H9 (cell line): ENCODE data around the gene NPIPB8. TPM values are rescaled to one million over a fixed set of nuclear protein-coding genes. Genes with fewer than 3 reads are reported as not detected.
"Not testable (repeated sequence)": the region's sequence is repeated elsewhere in the genome, so short reads cannot be mapped to it uniquely, and the experiment has no call there.

ENCODE experiments used
- DNase-seq: peaks from one replicate; pipeline ENCODE4 v3.0.0-alpha.2; 2017
- H2AFZ ChIP-seq: one replicate; pipeline ENCODE4 v1.6.1; 2013; ENCODE audit warnings: mild to moderate bottlenecking, low read length, control low read depth, moderate library complexity
- H2AK5ac ChIP-seq: 2 replicates; pipeline ENCODE4 v1.6.1; 2013; ENCODE audit warnings: low read length, control low read depth, mixed read lengths; ENCODE audit not compliant: insufficient read length
- H2BK120ac ChIP-seq: one replicate; pipeline ENCODE4 v1.6.1; 2013; ENCODE audit warnings: low read depth, mild to moderate bottlenecking, low read length, control low read depth, inconsistent platforms; ENCODE audit not compliant: poor library complexity, severe bottlenecking
- H2BK12ac ChIP-seq: 2 replicates; pipeline ENCODE4 v1.6.1; 2013; ENCODE audit warnings: low read length, control low read depth, mixed read lengths, low read depth; ENCODE audit not compliant: insufficient read length
- H2BK15ac ChIP-seq: 2 replicates; pipeline ENCODE4 v1.6.1; 2013; ENCODE audit warnings: low read depth, low read length, control low read depth
- H2BK20ac ChIP-seq: one replicate; pipeline ENCODE4 v1.6.1; 2013; ENCODE audit warnings: low read depth, mild to moderate bottlenecking, low read length, control low read depth, inconsistent platforms; ENCODE audit not compliant: poor library complexity, severe bottlenecking
- H2BK5ac ChIP-seq: 2 replicates; pipeline ENCODE4 v1.6.1; 2013; ENCODE audit warnings: low read length, control low read depth, mixed read lengths; ENCODE audit not compliant: insufficient read length
- H3K14ac ChIP-seq: 2 replicates; pipeline ENCODE4 v1.6.1; 2013; ENCODE audit warnings: low read length, control low read depth; ENCODE audit not compliant: insufficient read depth
- H3K18ac ChIP-seq: 2 replicates; pipeline ENCODE4 v1.6.1; 2013; ENCODE audit warnings: low read depth, mild to moderate bottlenecking, mixed read lengths, low read length, control low read depth; ENCODE audit not compliant: insufficient read length
- H3K23ac ChIP-seq: 2 replicates; pipeline ENCODE4 v1.6.1; 2013; ENCODE audit warnings: low read length, control low read depth, mixed read lengths, low read depth; ENCODE audit not compliant: insufficient read length
- H3K23me2 ChIP-seq: 2 replicates; pipeline ENCODE4 v1.6.1; 2013; ENCODE audit warnings: low read depth, mild to moderate bottlenecking, mixed read lengths, low read length, control low read depth; ENCODE audit not compliant: insufficient read length, poor library complexity, severe bottlenecking
- H3K27ac ChIP-seq: 2 replicates; pipeline ENCODE4 v1.5.1; 2013; ENCODE audit warnings: low read length, control low read depth, mixed read lengths, low read depth; ENCODE audit not compliant: insufficient read length
- H3K27me3 ChIP-seq: 2 replicates; pipeline ENCODE4 v1.6.1; 2013; ENCODE audit warnings: low read length, control low read depth, inconsistent platforms; ENCODE audit not compliant: insufficient read depth
- H3K4ac ChIP-seq: 2 replicates; pipeline ENCODE4 v1.6.1; 2013; ENCODE audit warnings: low read depth, mild to moderate bottlenecking, control low read depth, inconsistent platforms, low read length, moderate library complexity
- H3K4me1 ChIP-seq: 2 replicates; pipeline ENCODE4 v1.6.1; 2013; ENCODE audit warnings: low read length, control low read depth, inconsistent platforms; ENCODE audit not compliant: insufficient read depth
- H3K4me2 ChIP-seq: 2 replicates; pipeline ENCODE4 v1.6.1; 2013; ENCODE audit warnings: low read length, control low read depth, mixed read lengths; ENCODE audit not compliant: insufficient read length, insufficient read depth
- H3K56ac ChIP-seq: 2 replicates; pipeline ENCODE4 v1.6.1; 2013; ENCODE audit warnings: low read depth, mild to moderate bottlenecking, mixed read lengths, low read length, control low read depth; ENCODE audit not compliant: insufficient read length
- H3K79me1 ChIP-seq: 2 replicates; pipeline ENCODE4 v1.6.1; 2013; ENCODE audit warnings: low read depth, mild to moderate bottlenecking, moderate library complexity, low read length, control low read depth, inconsistent platforms; ENCODE audit not compliant: insufficient read depth, poor library complexity, severe bottlenecking
- H3K79me2 ChIP-seq: 2 replicates; pipeline ENCODE4 v1.6.1; 2013; ENCODE audit warnings: low read length, control low read depth, inconsistent platforms; ENCODE audit not compliant: insufficient read depth
- H3K9ac ChIP-seq: 2 replicates; pipeline ENCODE4 v1.6.1; 2013; ENCODE audit warnings: low read length, control low read depth, mixed read lengths; ENCODE audit not compliant: insufficient read length; ENCODE audit errors: extremely low read depth
- H3K9me3 ChIP-seq: one replicate; pipeline ENCODE4 v1.6.1; 2013; ENCODE audit warnings: low read depth, low read length, inconsistent platforms; ENCODE audit not compliant: control insufficient read depth
- H3T11ph ChIP-seq: one replicate; pipeline ENCODE4 v1.6.1; 2013; ENCODE audit warnings: mild to moderate bottlenecking, low read length, control low read depth, inconsistent platforms
- H4K20me1 ChIP-seq: one replicate; pipeline ENCODE4 v1.6.1; 2013; ENCODE audit not compliant: control insufficient read depth, insufficient read length, insufficient read depth
- H4K5ac ChIP-seq: 2 replicates; pipeline ENCODE4 v1.6.1; 2013; ENCODE audit warnings: low read depth, mild to moderate bottlenecking, mixed read lengths, low read length, control low read depth; ENCODE audit not compliant: insufficient read length
- H4K8ac ChIP-seq: replicated peaks from 2 replicates; pipeline ENCODE4 v1.6.1; 2013; ENCODE audit warnings: low read length, control low read depth, mixed read lengths, low read depth; ENCODE audit not compliant: insufficient read length
- H4K91ac ChIP-seq: 2 replicates; pipeline ENCODE4 v1.6.1; 2013; ENCODE audit warnings: low read depth, mild to moderate bottlenecking, moderate library complexity, mixed read lengths, low read length, control low read depth; ENCODE audit not compliant: insufficient read length
- H3K27ac Mint-ChIP-seq, 3 experiments: 2 replicates in 2 of 3; 3 replicates in 1 of 3; pipeline ENCODE4 v1.8.0; 2020 to 2021; ENCODE audit warnings: mixed read lengths in 3 of 3, mild to moderate bottlenecking in 1 of 3, moderate library complexity in 1 of 3
- H3K27me3 Mint-ChIP-seq: 2 replicates; pipeline ENCODE4 v1.8.0; 2021; ENCODE audit warnings: low read depth, mild to moderate bottlenecking, moderate library complexity, mixed read lengths
- H3K36me3 Mint-ChIP-seq, 3 experiments: 2 replicates in 2 of 3; 3 replicates in 1 of 3; pipeline ENCODE4 v1.8.0; 2020 to 2021; ENCODE audit warnings: low read depth in 3 of 3, mixed read lengths in 3 of 3; ENCODE audit not compliant: insufficient read depth in 1 of 3
- H3K4me1 Mint-ChIP-seq, 2 experiments: 2 replicates each; pipeline ENCODE4 v1.8.0; 2020; ENCODE audit warnings: mixed read lengths in 2 of 2
- H3K4me3 Mint-ChIP-seq, 2 experiments: 2 replicates in 1 of 2; 3 replicates in 1 of 2; pipeline ENCODE4 v1.8.0; 2020 to 2021; ENCODE audit warnings: mild to moderate bottlenecking in 2 of 2, mixed read lengths in 2 of 2, moderate library complexity in 1 of 2
- H3K9me3 Mint-ChIP-seq, 2 experiments: 2 replicates in 1 of 2; 3 replicates in 1 of 2; pipeline ENCODE4 v1.8.0; 2020; ENCODE audit warnings: mild to moderate bottlenecking in 2 of 2, mixed read lengths in 2 of 2, moderate library complexity in 1 of 2
- WGBS: extraction: QIAGEN DNeasy Blood & Tissue Kit; methylation state at CpG from one replicate; pipeline ENCODE4 v1.1.7; 2013; ENCODE audit warnings: missing lambda C conversion rate, low lambda C conversion rate, mixed read lengths; ENCODE audit not compliant: insufficient read length; ENCODE audit errors: extremely low coverage; 5-methylcytosine and 5-hydroxymethylcytosine counted together
- total RNA-seq: library from RNA; stranded (reverse); gene quantifications from 2 replicates; pipeline ENCODE4 v1.2.1, GENCODE V29; 2021

Gene NPIPB8
- total RNA-seq, 1 experiment from 2014 or later, result not detected

DNA sequence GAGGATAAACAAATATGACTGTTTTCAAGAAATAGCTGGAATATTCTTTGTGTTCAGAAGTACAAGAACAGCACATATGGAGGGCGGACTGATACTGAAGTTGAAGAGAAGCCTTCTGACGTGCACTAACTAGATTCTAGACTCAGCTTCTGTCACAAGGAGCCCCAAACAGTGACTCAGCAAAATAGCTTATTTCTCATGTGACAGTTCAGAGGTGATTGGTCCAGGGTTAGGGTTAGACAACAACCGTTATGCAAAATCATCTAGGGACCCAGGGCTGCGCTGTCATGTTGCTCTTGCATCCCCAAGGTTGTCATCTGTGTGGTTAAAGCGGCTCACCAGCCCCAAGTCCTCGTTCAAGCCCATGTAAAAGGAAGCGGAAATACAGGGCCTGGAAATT lies 29.6 kb downstream of the NPIPB8 start:
- not testable (repeated sequence) for H3K9me3 Mint-ChIP-seq, H3K9ac ChIP-seq, DNase-seq, H3K4me3 Mint-ChIP-seq, H2BK20ac ChIP-seq, H2BK12ac ChIP-seq, H3K23me2 ChIP-seq, H2AFZ ChIP-seq, H4K91ac ChIP-seq, H2BK120ac ChIP-seq, H3T11ph ChIP-seq, H3K4me1 Mint-ChIP-seq, H3K27ac ChIP-seq, H3K4me2 ChIP-seq, H2BK5ac ChIP-seq, H2BK15ac ChIP-seq, H4K5ac ChIP-seq, H4K8ac ChIP-seq, H3K27ac Mint-ChIP-seq, H2AK5ac ChIP-seq, H3K4me1 ChIP-seq, H3K9me3 ChIP-seq, H3K79me2 ChIP-seq, H3K18ac ChIP-seq, H3K27me3 ChIP-seq, H3K56ac ChIP-seq, H3K14ac ChIP-seq, H3K27me3 Mint-ChIP-seq, H3K4ac ChIP-seq, H3K36me3 Mint-ChIP-seq, H3K79me1 ChIP-seq, H4K20me1 ChIP-seq, H3K23ac ChIP-seq
- no CpG with 5 or more reads among the region's 7 CpGs for WGBS

GRCh38 chr16:28668199-28668598 lies 30.3 kb downstream of the NPIPB8 start:
- DNase-seq, H2BK5ac ChIP-seq, H3K23me2 ChIP-seq, H3K27me3 ChIP-seq, H3K56ac ChIP-seq, H3K4me2 ChIP-seq, H3K9me3 Mint-ChIP-seq, H3K27me3 Mint-ChIP-seq, H3K27ac Mint-ChIP-seq, H2BK20ac ChIP-seq, H2AFZ ChIP-seq, H4K91ac ChIP-seq, H3K79me1 ChIP-seq, H3K27ac ChIP-seq, H3K14ac ChIP-seq, H3K18ac ChIP-seq, H3K4me3 Mint-ChIP-seq, H3K23ac ChIP-seq, H2BK120ac ChIP-seq, H3K4ac ChIP-seq, H3K79me2 ChIP-seq, H2AK5ac ChIP-seq, H3K4me1 Mint-ChIP-seq, H3K4me1 ChIP-seq, H4K8ac ChIP-seq, H2BK15ac ChIP-seq, H4K5ac ChIP-seq, H2BK12ac ChIP-seq, H3K36me3 Mint-ChIP-seq, H3K9me3 ChIP-seq, H3T11ph ChIP-seq, H4K20me1 ChIP-seq, H3K9ac ChIP-seq: not testable (repeated sequence)
- WGBS, result no CpG with 5 or more reads among the region's 4 CpGs
